GM18907 (cell line): ENCODE results near the gene ARHGAP25.

ENCODE experiments used
- ATAC-seq: cut with Tn5 transposase; IDR thresholded peaks from one replicate; pipeline ENCODE4 v1.9.1; 2021; ENCODE audit warnings: mild to moderate bottlenecking, moderate library complexity; ENCODE audit not compliant: unreplicated experiment

Gene ARHGAP25

GRCh38 chr2:68854476-68854875, 119.9 kb downstream of the ARHGAP25 start:
- no peak for ATAC-seq

GRCh38 chr2:68855550-68855949, 120.9 kb downstream of the ARHGAP25 start:
- ATAC-seq = no peak

- ATAC-seq = no peak
These were observed 122.7 kb downstream of the ARHGAP25 start for GRCh38 chr2:68857202-68857845.

GRCh38 chr2:68857855-68858456, 123.3 kb downstream of the ARHGAP25 start:
- ATAC-seq = peak; percentile 53

GRCh38 chr2:68860111-68860510, 125.5 kb downstream of the ARHGAP25 start:
- ATAC-seq = no peak

- no peak for ATAC-seq
These were observed 126.7 kb downstream of the ARHGAP25 start for GRCh38 chr2:68861330-68861729.

GRCh38 chr2:68862889-68863288, 128.3 kb downstream of the ARHGAP25 start:
- ATAC-seq = no peak

- ATAC-seq = no peak
These were observed 129.4 kb downstream of the ARHGAP25 start for GRCh38 chr2:68863996-68864395.

GRCh38 chr2:68865108-68865507, 130.5 kb downstream of the ARHGAP25 start:
- ATAC-seq = no peak

- no peak for ATAC-seq
These were observed 135.6 kb downstream of the ARHGAP25 start for GRCh38 chr2:68870215-68870614.

- ATAC-seq = no peak
These were observed 136.7 kb downstream of the ARHGAP25 start, which contains the start of gene BMP10 for GRCh38 chr2:68871159-68871764. BMP10 (minus strand) TSS chr2:68871397; CDS start chr2:68871358, 39 bp downstream.
